ENCODE data around the gene C6orf136. TPM values are rescaled to one million over a fixed set of nuclear protein-coding genes. Genes with fewer than 3 reads are reported as not detected.

Gene C6orf136
- total RNA-seq, 1 experiment from 2014 or later: 30.8 TPM

GRCh38 chr6:30617565-30618269 lies 29.2 kb upstream of the C6orf136 start, which contains the start of gene MRPS18B:
MRPS18B (plus strand) TSS chr6:30617840; CDS start chr6:30617866, 26 bp downstream.
- ChIA-PET CTCF (no interaction called here), POLR2A (no interaction called here)
- H3K27me3 ChIP-seq (ENCODE audit: control insufficient read depth, insufficient read depth, low read length): no peaks in the 10 kb centered on the region
- peaks cover 26% of the 10 kb centered on the region for H3K4me1 ChIP-seq (ENCODE audit: control insufficient read depth, insufficient read depth, low read length)
- in situ Hi-C loops (cut with HindIII; ENCODE audit: low pct_unique_long_range_greater_than_20kb, low sequenced_read_pairs): no loop called here
- DNase-seq (ENCODE audit: low read depth, low spot score) (peak; percentile 97), ATAC-seq (peak; percentile 90)
- peak within 1 kb of the TSS; percentile 71 to 98 for H3K4me3 ChIP-seq (ENCODE audit: low read depth in 2 of 2, low read length in 2 of 2)
- BruUV-seq (replicated peaks): TSS peak; percentile 93
- no peak for TF ChIP-seq TCF7L2 (IDR thresholded peaks at IDR 0.05; ENCODE audit: low read depth, low read length)
- TF ChIP-seq, protein P1, sequence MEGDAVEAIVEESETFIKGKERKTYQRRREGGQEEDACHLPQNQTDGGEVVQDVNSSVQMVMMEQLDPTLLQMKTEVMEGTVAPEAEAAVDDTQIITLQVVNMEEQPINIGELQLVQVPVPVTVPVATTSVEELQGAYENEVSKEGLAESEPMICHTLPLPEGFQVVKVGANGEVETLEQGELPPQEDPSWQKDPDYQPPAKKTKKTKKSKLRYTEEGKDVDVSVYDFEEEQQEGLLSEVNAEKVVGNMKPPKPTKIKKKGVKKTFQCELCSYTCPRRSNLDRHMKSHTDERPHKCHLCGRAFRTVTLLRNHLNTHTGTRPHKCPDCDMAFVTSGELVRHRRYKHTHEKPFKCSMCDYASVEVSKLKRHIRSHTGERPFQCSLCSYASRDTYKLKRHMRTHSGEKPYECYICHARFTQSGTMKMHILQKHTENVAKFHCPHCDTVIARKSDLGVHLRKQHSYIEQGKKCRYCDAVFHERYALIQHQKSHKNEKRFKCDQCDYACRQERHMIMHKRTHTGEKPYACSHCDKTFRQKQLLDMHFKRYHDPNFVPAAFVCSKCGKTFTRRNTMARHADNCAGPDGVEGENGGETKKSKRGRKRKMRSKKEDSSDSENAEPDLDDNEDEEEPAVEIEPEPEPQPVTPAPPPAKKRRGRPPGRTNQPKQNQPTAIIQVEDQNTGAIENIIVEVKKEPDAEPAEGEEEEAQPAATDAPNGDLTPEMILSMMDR (IDR thresholded peaks at IDR 0.05): no peak
- TF ChIP-seq, protein P2, sequence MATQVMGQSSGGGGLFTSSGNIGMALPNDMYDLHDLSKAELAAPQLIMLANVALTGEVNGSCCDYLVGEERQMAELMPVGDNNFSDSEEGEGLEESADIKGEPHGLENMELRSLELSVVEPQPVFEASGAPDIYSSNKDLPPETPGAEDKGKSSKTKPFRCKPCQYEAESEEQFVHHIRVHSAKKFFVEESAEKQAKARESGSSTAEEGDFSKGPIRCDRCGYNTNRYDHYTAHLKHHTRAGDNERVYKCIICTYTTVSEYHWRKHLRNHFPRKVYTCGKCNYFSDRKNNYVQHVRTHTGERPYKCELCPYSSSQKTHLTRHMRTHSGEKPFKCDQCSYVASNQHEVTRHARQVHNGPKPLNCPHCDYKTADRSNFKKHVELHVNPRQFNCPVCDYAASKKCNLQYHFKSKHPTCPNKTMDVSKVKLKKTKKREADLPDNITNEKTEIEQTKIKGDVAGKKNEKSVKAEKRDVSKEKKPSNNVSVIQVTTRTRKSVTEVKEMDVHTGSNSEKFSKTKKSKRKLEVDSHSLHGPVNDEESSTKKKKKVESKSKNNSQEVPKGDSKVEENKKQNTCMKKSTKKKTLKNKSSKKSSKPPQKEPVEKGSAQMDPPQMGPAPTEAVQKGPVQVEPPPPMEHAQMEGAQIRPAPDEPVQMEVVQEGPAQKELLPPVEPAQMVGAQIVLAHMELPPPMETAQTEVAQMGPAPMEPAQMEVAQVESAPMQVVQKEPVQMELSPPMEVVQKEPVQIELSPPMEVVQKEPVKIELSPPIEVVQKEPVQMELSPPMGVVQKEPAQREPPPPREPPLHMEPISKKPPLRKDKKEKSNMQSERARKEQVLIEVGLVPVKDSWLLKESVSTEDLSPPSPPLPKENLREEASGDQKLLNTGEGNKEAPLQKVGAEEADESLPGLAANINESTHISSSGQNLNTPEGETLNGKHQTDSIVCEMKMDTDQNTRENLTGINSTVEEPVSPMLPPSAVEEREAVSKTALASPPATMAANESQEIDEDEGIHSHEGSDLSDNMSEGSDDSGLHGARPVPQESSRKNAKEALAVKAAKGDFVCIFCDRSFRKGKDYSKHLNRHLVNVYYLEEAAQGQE (IDR thresholded peaks at IDR 0.05; ENCODE audit: insufficient read depth in 1 of 2, low read depth in 2 of 2, low read length in 1 of 2): peak in 1 of 2 experiments; percentile 52; a peak in 1 of 4 replicates
- peak; percentile 91 for TF ChIP-seq POLR2AphosphoS5 (IDR thresholded peaks at IDR 0.05; ENCODE audit: low read depth, low read length)
- TF ChIP-seq SIN3A (IDR thresholded peaks at IDR 0.05; ENCODE audit: borderline replicate concordance, insufficient read depth, low read depth, low read length): 0 out of 2 replicates have a peak, but pooled peaks have one; percentile 78
- peak within 1 kb of the TSS; percentile 100 for H3K27ac ChIP-seq (ENCODE audit: low read length)
- peaks cover 22% of the 10 kb centered on the region for H3K36me3 ChIP-seq (ENCODE audit: control insufficient read depth, insufficient read depth, low read length)
- no peaks in the 10 kb centered on the region for H3K9me3 ChIP-seq (ENCODE audit: control insufficient read depth, insufficient read depth, low read depth, low read length)
- intact Hi-C loops (cut with micrococcal nuclease; ENCODE audit: unreplicated experiment): no loop called here

- H3K27ac ChIP-seq (ENCODE audit: low read length): peak overlapping the region; percentile 100
- ChIA-PET POLR2A (no interaction called here), CTCF (no interaction called here)
- no TSS peak for BruUV-seq (replicated peaks)
- H3K4me3 ChIP-seq (ENCODE audit: low read depth in 2 of 2, low read length in 2 of 2): peak overlapping the region; percentile 71 to 87
- ATAC-seq (no peak), DNase-seq (ENCODE audit: low read depth, low spot score) (no peak)
- peaks cover 20% of the 10 kb centered on the region for H3K4me1 ChIP-seq (ENCODE audit: control insufficient read depth, insufficient read depth, low read length)
- no peaks in the 10 kb centered on the region for H3K9me3 ChIP-seq (ENCODE audit: control insufficient read depth, insufficient read depth, low read depth, low read length)
- intact Hi-C loops (cut with micrococcal nuclease; ENCODE audit: unreplicated experiment): no loop called here
- peaks cover 26% of the 10 kb centered on the region for H3K36me3 ChIP-seq (ENCODE audit: control insufficient read depth, insufficient read depth, low read length)
- no peaks in the 10 kb centered on the region for H3K27me3 ChIP-seq (ENCODE audit: control insufficient read depth, insufficient read depth, low read length)
- TF ChIP-seq TCF7L2 (IDR thresholded peaks at IDR 0.05; ENCODE audit: low read depth, low read length) (no peak), POLR2AphosphoS5 (IDR thresholded peaks at IDR 0.05; ENCODE audit: low read depth, low read length) (no peak), SIN3A (IDR thresholded peaks at IDR 0.05; ENCODE audit: borderline replicate concordance, insufficient read depth, low read depth, low read length) (no peak)
- TF ChIP-seq, protein P2 (IDR thresholded peaks at IDR 0.05; ENCODE audit: insufficient read depth in 1 of 2, low read depth in 2 of 2, low read length in 1 of 2): no peak
- TF ChIP-seq, protein P1 (IDR thresholded peaks at IDR 0.05): no peak
- in situ Hi-C loops (cut with HindIII; ENCODE audit: low pct_unique_long_range_greater_than_20kb, low sequenced_read_pairs): no loop called here
Measured at GRCh38 chr6:30618270-30618797, 28.6 kb upstream of the C6orf136 start.
